Ishikawa (cell line): ENCODE measurements around the gene EMC6.

ENCODE experiments used
- CEBPB ChIP-seq: IDR thresholded peaks from 2 replicates; pipeline ENCODE4 v1.6.1; 2012
- TF ChIP-seq, protein P1 (sequence below): IDR thresholded peaks from 2 replicates; pipeline ENCODE4 v1.6.1; 2012; ENCODE audit warnings: low read depth, mild to moderate bottlenecking

DNA sequence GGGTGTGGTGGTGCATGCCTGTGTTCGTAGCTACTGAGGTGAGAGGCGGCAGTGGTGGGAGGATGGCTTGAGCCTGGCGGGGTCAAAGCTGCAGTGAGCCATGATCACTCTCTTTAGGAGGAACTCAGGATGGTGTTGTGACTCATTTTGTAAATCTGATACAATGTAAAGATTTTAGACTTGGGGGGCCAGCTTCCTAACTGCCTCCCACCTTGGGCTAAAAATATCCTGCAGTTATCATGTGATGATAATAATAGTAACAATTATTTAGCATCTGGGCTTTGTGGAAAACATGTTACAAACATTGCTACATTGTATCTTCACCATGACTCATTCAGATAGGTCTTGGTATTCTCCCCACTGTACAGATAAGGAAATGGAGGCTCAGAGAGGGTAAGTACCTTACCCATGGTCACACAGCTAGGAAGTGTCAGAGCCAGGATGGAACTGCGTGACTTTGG, 24.7 kb upstream of the EMC6 start:
- TF ChIP-seq, protein P1, sequence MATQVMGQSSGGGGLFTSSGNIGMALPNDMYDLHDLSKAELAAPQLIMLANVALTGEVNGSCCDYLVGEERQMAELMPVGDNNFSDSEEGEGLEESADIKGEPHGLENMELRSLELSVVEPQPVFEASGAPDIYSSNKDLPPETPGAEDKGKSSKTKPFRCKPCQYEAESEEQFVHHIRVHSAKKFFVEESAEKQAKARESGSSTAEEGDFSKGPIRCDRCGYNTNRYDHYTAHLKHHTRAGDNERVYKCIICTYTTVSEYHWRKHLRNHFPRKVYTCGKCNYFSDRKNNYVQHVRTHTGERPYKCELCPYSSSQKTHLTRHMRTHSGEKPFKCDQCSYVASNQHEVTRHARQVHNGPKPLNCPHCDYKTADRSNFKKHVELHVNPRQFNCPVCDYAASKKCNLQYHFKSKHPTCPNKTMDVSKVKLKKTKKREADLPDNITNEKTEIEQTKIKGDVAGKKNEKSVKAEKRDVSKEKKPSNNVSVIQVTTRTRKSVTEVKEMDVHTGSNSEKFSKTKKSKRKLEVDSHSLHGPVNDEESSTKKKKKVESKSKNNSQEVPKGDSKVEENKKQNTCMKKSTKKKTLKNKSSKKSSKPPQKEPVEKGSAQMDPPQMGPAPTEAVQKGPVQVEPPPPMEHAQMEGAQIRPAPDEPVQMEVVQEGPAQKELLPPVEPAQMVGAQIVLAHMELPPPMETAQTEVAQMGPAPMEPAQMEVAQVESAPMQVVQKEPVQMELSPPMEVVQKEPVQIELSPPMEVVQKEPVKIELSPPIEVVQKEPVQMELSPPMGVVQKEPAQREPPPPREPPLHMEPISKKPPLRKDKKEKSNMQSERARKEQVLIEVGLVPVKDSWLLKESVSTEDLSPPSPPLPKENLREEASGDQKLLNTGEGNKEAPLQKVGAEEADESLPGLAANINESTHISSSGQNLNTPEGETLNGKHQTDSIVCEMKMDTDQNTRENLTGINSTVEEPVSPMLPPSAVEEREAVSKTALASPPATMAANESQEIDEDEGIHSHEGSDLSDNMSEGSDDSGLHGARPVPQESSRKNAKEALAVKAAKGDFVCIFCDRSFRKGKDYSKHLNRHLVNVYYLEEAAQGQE: no peak
- no peak for TF ChIP-seq CEBPB
